Body of pancreas (tissue), 4 donors: Measurements from ENCODE around the gene MIOS. TPM values are rescaled to one million over a fixed set of nuclear protein-coding genes. Genes with fewer than 3 reads are reported as not detected.

Experiments
- ATAC-seq: fragments of 150-250 bp; one replicate; pipeline ENCODE4 v1.9.1; 2016
- DNase-seq, 4 donors: peaks; one replicate each; pipeline ENCODE4 v3.0.0-alpha.2; 2019
- H3K27ac ChIP-seq, 4 donors: fragments of 200-600 bp; sonication (generic); 1 replicate in 3 of 4; 2 replicates in 1 of 4; pipeline versions ENCODE4 v1.5.1 to v1.6.1; 2016 to 2019; ENCODE audit warnings: mild to moderate bottlenecking in 1 of 4, mixed read lengths in 1 of 4, moderate library complexity in 1 of 4
- H3K27me3 ChIP-seq, 2 donors: fragments of 200-600 bp; sonication (generic); one replicate each; pipeline ENCODE4 v1.6.0; 2016; ENCODE audit warnings: mild to moderate bottlenecking in 1 of 2
- H3K36me3 ChIP-seq, 2 donors: fragments of 200-600 bp; sonication (generic); replicated peaks in 1 of 2; 2 replicates each; pipeline ENCODE4 v1.5.1; 2016; ENCODE audit warnings: low read depth in 2 of 2; ENCODE audit not compliant: insufficient read depth in 1 of 2
- H3K4me1 ChIP-seq: fragments of 200-600 bp; sonication (generic); one replicate; pipeline ENCODE4 v1.6.0; 2016
- H3K4me3 ChIP-seq, 2 donors: fragments of 200-600 bp; sonication (generic); 1 replicate in 1 of 2; 2 replicates in 1 of 2; pipeline ENCODE4 v1.5.1; 2016 to 2019
- H3K9me3 ChIP-seq, 3 donors: fragments of 200-600 bp; sonication (generic); 1 replicate in 2 of 3; 2 replicates in 1 of 3; pipeline ENCODE4 v1.5.1; 2016
- CTCF ChIP-seq, 7 experiments: fragments of 450-650 bp in 4 of 7; fragments of 200-600 bp in 3 of 7; sonication (generic) in 3 of 7; IDR thresholded peaks; one replicate each; pipeline ENCODE4 v1.5.1; 2016 to 2019; ENCODE audit warnings: antibody characterized with exemption in 7 of 7
- POLR2A ChIP-seq, 3 donors: fragments of 450-650 bp; IDR thresholded peaks; one replicate each; pipeline ENCODE4 v1.6.1; 2016; ENCODE audit warnings: antibody characterized with exemption in 3 of 3, mild to moderate bottlenecking in 2 of 3
- WGBS, 2 donors: methylation state at CpG; one replicate each; pipeline ENCODE4 v1.1.5; 2017; 5-methylcytosine and 5-hydroxymethylcytosine counted together
- intact Hi-C: fragments of 100-400 bp; cut with DNase I; formaldehyde crosslinking; loops from one replicate; pipeline ENCODE4 v1.15.1; 2023
- total RNA-seq, 2 donors: library from RNA; depleted of rRNA; stranded (reverse); fragments of >200 nt; gene quantifications; one replicate each; pipeline ENCODE4 v1.1.0, GENCODE V29; 2016

The MIOS gene
- total RNA-seq, 2 donors from 2014 or later, result 42.5 to 44.6 TPM

- H3K4me3 ChIP-seq, result no peak overlapping the region
- H3K27me3 ChIP-seq, result no peaks in the 10 kb centered on the region
- intact Hi-C loops, result no loop called here
- H3K4me1 ChIP-seq, result peaks cover 38% of the 10 kb centered on the region
- ATAC-seq (no peak), DNase-seq (no peak)
- WGBS, 2 donors, result 49 to 55% methylated on average over 5 of the region's 5 CpGs
- no peak for TF ChIP-seq CTCF (IDR thresholded peaks at IDR 0.05)
- no peak for TF ChIP-seq POLR2A (IDR thresholded peaks at IDR 0.05)
- no peaks in the 10 kb centered on the region for H3K36me3 ChIP-seq
- H3K9me3 ChIP-seq, result no peaks in the 10 kb centered on the region
- peak overlapping the region; percentile 1 to 37 (median 25) for H3K27ac ChIP-seq
Observed at GRCh38 chr7:7563269-7563668, 3.4 kb upstream of the MIOS start.

GRCh38 chr7:7563813-7564212 is 2.9 kb upstream of the MIOS start:
- no peak overlapping the region for H3K4me3 ChIP-seq
- ATAC-seq (no peak), DNase-seq (no peak)
- peaks cover 43% of the 10 kb centered on the region for H3K4me1 ChIP-seq
- intact Hi-C loops, result no loop called here
- no peaks in the 10 kb centered on the region for H3K36me3 ChIP-seq
- H3K27ac ChIP-seq, result peak overlapping the region; percentile 17 to 37 (median 26)
- no peaks in the 10 kb centered on the region for H3K9me3 ChIP-seq
- no peaks in the 10 kb centered on the region for H3K27me3 ChIP-seq
- no peak for TF ChIP-seq POLR2A (IDR thresholded peaks at IDR 0.05)

- Histone ChIP-seq H3K4me1 (peaks cover 49% of the 10 kb centered on the region), H3K27ac (peak overlapping the region; percentile 17 to 93 (median 29))
- TF ChIP-seq POLR2A (IDR thresholded peaks at IDR 0.05) (no peak), CTCF (IDR thresholded peaks at IDR 0.05) (no peak)
Observed at GRCh38 chr7:7564323-7564780, 2.3 kb upstream of the MIOS start.

GRCh38 chr7:7565018-7565680 is 1.5 kb upstream of the MIOS start:
- WGBS, 2 donors, result 40 to 45% methylated on average over 4 of the region's 4 CpGs
- intact Hi-C loops, result no loop called here
- H3K9me3 ChIP-seq, result no peaks in the 10 kb centered on the region
- peak overlapping the region in 1 of 2 donors; percentile 52 for H3K4me3 ChIP-seq
- ATAC-seq (no peak), DNase-seq (no peak)
- H3K4me1 ChIP-seq, result peaks cover 57% of the 10 kb centered on the region
- H3K36me3 ChIP-seq, result no peaks in the 10 kb centered on the region
- H3K27ac ChIP-seq, result peak overlapping the region; percentile 93 to 98 (median 96)
- TF ChIP-seq CTCF (IDR thresholded peaks at IDR 0.05), result no peak
- no peak for TF ChIP-seq POLR2A (IDR thresholded peaks at IDR 0.05)
- no peaks in the 10 kb centered on the region for H3K27me3 ChIP-seq

More at GRCh38 chr7:7564323-7564780, 2.3 kb upstream of the MIOS start:
- ATAC-seq (no peak), DNase-seq (no peak)
- Histone ChIP-seq H3K4me3 (no peak overlapping the region), H3K36me3 (no peaks in the 10 kb centered on the region), H3K9me3 (no peaks in the 10 kb centered on the region), H3K27me3 (no peaks in the 10 kb centered on the region)
- 66 to 72% methylated on average over 3 of the region's 3 CpGs for WGBS, 2 donors
- intact Hi-C loops, result no loop called here

- Histone ChIP-seq H3K4me1 (peaks cover 65% of the 10 kb centered on the region), H3K9me3 (no peaks in the 10 kb centered on the region), H3K4me3 (peak overlapping the region; percentile 13 to 52), H3K36me3 (no peaks in the 10 kb centered on the region), H3K27me3 (no peaks in the 10 kb centered on the region), H3K27ac (peak overlapping the region; percentile 93 to 98 (median 96))
- peak; percentile 62 to 83 (median 78) for DNase-seq
- WGBS, 2 donors, result 27 to 37% methylated on average over 26 of the region's 26 CpGs
- intact Hi-C loops, result no loop called here
- TF ChIP-seq POLR2A (IDR thresholded peaks at IDR 0.05) (peak; percentile 37 to 92 (median 90)), CTCF (IDR thresholded peaks at IDR 0.05) (no peak)
- peak; percentile 81 for ATAC-seq
Observed at GRCh38 chr7:7565746-7566650, 686 bp upstream of the MIOS start.
